ENCODE data around the gene DGKH.
"Not testable (repeated sequence)": the region's sequence is repeated elsewhere in the genome, so short reads cannot be mapped to it uniquely, and the experiment has no call there.

The DGKH gene

GRCh38 chr13:42040730-42041010 lies 7.8 kb upstream of the DGKH start:
- DNase-seq = no peak

- DNase-seq = peak; percentile 13
Measured at GRCh38 chr13:42041011-42041683, 7.3 kb upstream of the DGKH start.

GRCh38 chr13:42041684-42042035 lies 6.8 kb upstream of the DGKH start:
- DNase-seq = no peak

GRCh38 chr13:42043676-42044075 lies 4.8 kb upstream of the DGKH start:
- DNase-seq = no peak

- no peak for DNase-seq
Measured at GRCh38 chr13:42046448-42046847, 2.0 kb upstream of the DGKH start.

- peak; percentile 20 for DNase-seq
Measured at GRCh38 chr13:42047561-42048341, 697 bp upstream of the DGKH start.

- DNase-seq = peak; percentile 53
Measured at GRCh38 chr13:42048684-42049453, 421 bp downstream of the DGKH start.

- DNase-seq = no peak
Measured at GRCh38 chr13:42049454-42049813, 986 bp downstream of the DGKH start.

GRCh38 chr13:42054798-42055499 lies 6.5 kb downstream of the DGKH start:
- no peak for DNase-seq

GRCh38 chr13:42055500-42056085 lies 7.1 kb downstream of the DGKH start:
- DNase-seq = no peak

GRCh38 chr13:42056146-42056545 lies 7.7 kb downstream of the DGKH start:
- no peak for DNase-seq

GRCh38 chr13:42056583-42056982 lies 8.1 kb downstream of the DGKH start:
- no peak for DNase-seq

GRCh38 chr13:42057918-42058530 lies 9.6 kb downstream of the DGKH start:
- DNase-seq = no peak

- no peak for DNase-seq
Measured at GRCh38 chr13:42061943-42062342, 13.5 kb downstream of the DGKH start.

GRCh38 chr13:42063105-42063504 lies 14.7 kb downstream of the DGKH start:
- DNase-seq = no peak

- DNase-seq = no peak
Measured at GRCh38 chr13:42064259-42064658, 15.8 kb downstream of the DGKH start.

GRCh38 chr13:42064966-42065365 lies 16.5 kb downstream of the DGKH start:
- DNase-seq = no peak

GRCh38 chr13:42065414-42065813 lies 17.0 kb downstream of the DGKH start:
- DNase-seq = no peak

GRCh38 chr13:42066542-42066941 lies 18.1 kb downstream of the DGKH start:
- DNase-seq = no peak

GRCh38 chr13:42068886-42069285 lies 20.4 kb downstream of the DGKH start:
- no peak for DNase-seq

GRCh38 chr13:42070599-42070998 lies 22.2 kb downstream of the DGKH start:
- not testable (repeated sequence) for DNase-seq

- DNase-seq = not testable (repeated sequence)
Measured at GRCh38 chr13:42071179-42071578, 22.7 kb downstream of the DGKH start.
